K562 (cell line): Measurements from ENCODE around the gene C7orf57. TPM values are rescaled to one million over a fixed set of nuclear protein-coding genes. Genes with fewer than 3 reads are reported as not detected.

Experiments
- DACH1 ChIP-seq: fragments of 450-650 bp; IDR thresholded peaks from 2 replicates; pipeline ENCODE4 v1.6.1; 2018; ENCODE audit not compliant: partially characterized antibody
- DDX20 ChIP-seq: fragments of 450-650 bp; IDR thresholded peaks from 2 replicates; pipeline ENCODE4 v1.6.1; 2016; ENCODE audit warnings: missing genetic modification characterization, low read depth, mild to moderate bottlenecking, missing compliant biosample characterization, moderate library complexity
- KDM4B ChIP-seq, 2 experiments: fragments of 450-650 bp in 1 of 2; sonication (generic) in 1 of 2; IDR thresholded peaks; 2 replicates each; pipeline ENCODE4 v1.6.1; 2016 to 2017; ENCODE audit warnings: borderline replicate concordance in 2 of 2, antibody characterized with exemption in 1 of 2, low read depth in 1 of 2, mild to moderate bottlenecking in 1 of 2
- MED1 ChIP-seq: sonication (generic); formaldehyde crosslinking; IDR thresholded peaks from 2 replicates; pipeline ENCODE4 v1.8.1; 2023; ENCODE audit warnings: missing genetic modification reagents, borderline replicate concordance
- RFX1 ChIP-seq: fragments of 450-650 bp; IDR thresholded peaks from 2 replicates; pipeline ENCODE4 v1.6.1; 2016; ENCODE audit warnings: mild to moderate bottlenecking, moderate library complexity
- SMC3 ChIP-seq: conservative IDR thresholded peaks from 2 replicates; pipeline ENCODE4 v1.6.1; 2011; ENCODE audit warnings: low read depth, low read length, improper control_type of control experiment; ENCODE audit not compliant: insufficient read depth
- ZMIZ1 ChIP-seq, 2 experiments: fragments of 150-350 bp in 1 of 2; IDR thresholded peaks; 2 replicates each; pipeline ENCODE4 v1.6.1; 2012 to 2016; ENCODE audit warnings: low read depth in 2 of 2, low read length in 2 of 2, mild to moderate bottlenecking in 1 of 2, moderate library complexity in 1 of 2
- ZNF143 ChIP-seq: sonication (generic); formaldehyde crosslinking; IDR thresholded peaks from 2 replicates; pipeline ENCODE4 v1.9.0; 2022; ENCODE audit warnings: mild to moderate bottlenecking, missing genetic modification reagents
- ZNF318 ChIP-seq, 2 experiments: fragments of 450-650 bp; IDR thresholded peaks; 2 replicates each; pipeline ENCODE4 v1.6.1; 2016; ENCODE audit warnings: mild to moderate bottlenecking in 2 of 2, borderline replicate concordance in 1 of 2, low read depth in 1 of 2, moderate library complexity in 1 of 2
- ZNF436 ChIP-seq: fragments of 250-450, 450-650 bp; sonication (Bioruptor Pico); formaldehyde crosslinking; IDR thresholded peaks from 2 replicates; pipeline ENCODE4 v1.7.0; 2020; ENCODE audit warnings: mild to moderate bottlenecking
- polyA plus RNA-seq, 8 experiments: library from polyadenylated mRNA; depleted of rRNA in 4 of 8; stranded (reverse) in 5 of 8; unstranded in 3 of 8; fragments of >200 nt; fragmentation: Nextera tagmentation in 2 of 8; fragmentation: Illumina TruSeq in 1 of 8; extraction: Ambion mirVana in 2 of 8; extraction: Trizol in 1 of 8; gene quantifications; 2 replicates each; pipeline versions ENCODE4 v1.2.1 to v1.2.3, GENCODE V29; 2011 to 2014; ENCODE audit warnings: inconsistent platforms in 1 of 8, missing spikeins in 1 of 8
- total RNA-seq, 7 experiments: library from RNA; depleted of rRNA in 6 of 7; stranded (reverse); fragments of >200 nt in 6 of 7; fragmentation: Illumina TruSeq in 2 of 7; extraction: Trizol in 2 of 7; gene quantifications; 2 replicates each; pipeline versions ENCODE4 v1.2.1 to v1.2.3, GENCODE V29; 2011 to 2021; ENCODE audit warnings: low replicate concordance in 1 of 7

C7orf57 gene
- total and polyA plus RNA-seq, 9 of the 15 experiments (the other 6 are each of a cell fraction or from before 2014, with no cell fraction given): not detected

GRCh38 chr7:48042636-48043035 lies 7.3 kb downstream of the C7orf57 start (continued):
- no peak for TF ChIP-seq ZNF318 (IDR thresholded peaks at IDR 0.05; ENCODE audit: borderline replicate concordance in 1 of 2, low read depth in 1 of 2)
- TF ChIP-seq MED1: no peak
- TF ChIP-seq KDM4B (IDR thresholded peaks at IDR 0.05; ENCODE audit: borderline replicate concordance in 2 of 2, low read depth in 1 of 2): no peak
- no peak for TF ChIP-seq ZNF143 (CRISPR knock-in tag)
- TF ChIP-seq DDX20 (tag): no peak
- no peak for TF ChIP-seq DACH1
- TF ChIP-seq ZNF436 (CRISPR knock-in tag): no peak
- no peak for TF ChIP-seq SMC3
- TF ChIP-seq RFX1: no peak
- no peak for TF ChIP-seq ZMIZ1 (IDR thresholded peaks at IDR 0.05; ENCODE audit: low read depth in 2 of 2, low read length in 2 of 2)
